GM23338 (cell line): ENCODE data around the gene GAB1.

Experiments
- CREB1 ChIP-seq: fragments of 250-450 bp; sonication (Bioruptor Pico); IDR thresholded peaks from 2 replicates; pipeline ENCODE4 v1.5.0; 2020; ENCODE audit warnings: low read depth, mild to moderate bottlenecking, moderate library complexity
- CTCF ChIP-seq, 2 experiments: fragments of 200-600 bp in 1 of 2; sonication (generic) in 1 of 2; conservative IDR thresholded peaks; 2 replicates each; pipeline versions ENCODE4 v1.5.1 to v1.6.1; 2016 to 2017; ENCODE audit warnings: antibody characterized with exemption in 2 of 2, low read depth in 2 of 2, mild to moderate bottlenecking in 2 of 2, moderate library complexity in 1 of 2
- ETS1 ChIP-seq: IDR thresholded peaks from 2 replicates; pipeline ENCODE4 v1.6.1; 2016; ENCODE audit warnings: antibody characterized with exemption
- EZH2 ChIP-seq: fragments of 200-600 bp; sonication (generic); IDR thresholded peaks from one replicate; pipeline ENCODE4 v1.8.0; 2017; ENCODE audit warnings: antibody characterized with exemption, mild to moderate bottlenecking, low read depth; ENCODE audit not compliant: unreplicated experiment
- EZH2phosphoT487 ChIP-seq: fragments of 200-600 bp; sonication (generic); IDR thresholded peaks from one replicate; pipeline ENCODE4 v1.8.1; 2018; ENCODE audit warnings: antibody characterized with exemption; ENCODE audit not compliant: unreplicated experiment
- JUNB ChIP-seq: IDR thresholded peaks from one replicate; pipeline ENCODE4 v1.6.1; 2016; ENCODE audit warnings: antibody characterized with exemption; ENCODE audit not compliant: unreplicated experiment
- NANOG ChIP-seq: IDR thresholded peaks from 2 replicates; pipeline ENCODE4 v1.6.1; 2016; ENCODE audit warnings: antibody characterized with exemption, borderline replicate concordance
- POLR2AphosphoS5 ChIP-seq: IDR thresholded peaks from 2 replicates; pipeline ENCODE4 v1.6.1; 2016; ENCODE audit warnings: antibody characterized with exemption, low read depth
- REST ChIP-seq: IDR thresholded peaks from one replicate; pipeline ENCODE4 v1.6.1; 2018; ENCODE audit warnings: antibody characterized with exemption; ENCODE audit not compliant: unreplicated experiment
- STAT1 ChIP-seq: IDR thresholded peaks from one replicate; pipeline ENCODE4 v1.6.1; 2016; ENCODE audit warnings: antibody characterized with exemption; ENCODE audit not compliant: unreplicated experiment
- ZNF114 ChIP-seq: fragments of 250-450 bp; sonication (Bioruptor Pico); IDR thresholded peaks from 2 replicates; pipeline ENCODE4 v1.5.0; 2020; ENCODE audit warnings: mild to moderate bottlenecking, moderate library complexity
- ZNF331 ChIP-seq: fragments of 250-450 bp; sonication (Bioruptor Pico); IDR thresholded peaks from 2 replicates; pipeline ENCODE4 v1.5.0; 2020; ENCODE audit warnings: low read depth, mild to moderate bottlenecking, moderate library complexity
- TF ChIP-seq, protein P1 (sequence below): fragments of 250-450 bp; sonication (Bioruptor Pico); IDR thresholded peaks from 2 replicates; pipeline ENCODE4 v1.5.0; 2020; ENCODE audit warnings: mild to moderate bottlenecking, moderate library complexity

DNA sequence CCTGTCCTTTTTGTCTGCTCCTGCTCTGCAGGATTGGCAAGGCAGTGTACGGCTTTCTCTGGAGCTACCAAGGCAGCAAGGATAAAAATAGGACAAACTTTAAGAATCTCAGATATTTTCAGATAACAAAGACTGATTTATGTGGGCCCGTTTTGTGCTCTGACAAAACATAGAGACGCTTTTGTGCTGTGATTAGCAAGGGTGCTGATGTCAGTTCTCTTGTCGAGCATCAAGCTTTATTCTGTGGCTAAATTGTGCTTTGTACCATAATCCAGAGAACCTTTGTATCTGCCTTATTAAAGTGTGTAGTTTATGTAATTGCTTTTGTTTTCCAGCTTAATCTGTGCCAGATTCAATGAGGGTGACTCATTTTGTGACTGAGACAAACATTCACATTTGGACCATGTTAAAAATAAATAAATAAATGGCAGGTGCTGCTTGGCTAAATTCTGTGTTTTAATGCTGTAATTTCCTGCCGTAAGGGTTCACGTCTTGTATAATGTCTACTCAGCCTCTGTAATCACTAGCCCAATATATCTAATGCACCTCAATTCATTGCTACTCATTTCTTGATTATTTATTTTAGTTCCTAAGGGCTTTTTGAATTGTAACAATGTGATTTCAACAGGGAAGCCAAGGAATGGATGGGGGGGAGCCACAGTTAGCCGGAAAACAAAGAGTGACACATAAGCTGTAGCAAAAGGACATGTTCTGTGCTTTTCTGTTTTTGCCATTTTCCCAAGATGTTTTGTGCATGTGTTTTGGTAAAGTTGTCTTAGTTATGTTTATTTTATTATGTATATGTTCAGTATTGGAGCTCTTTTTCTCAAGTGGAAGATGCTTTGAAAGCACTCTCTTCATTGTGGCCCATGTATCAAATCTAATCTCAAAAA lies 75.1 kb downstream of the GAB1 start:
- no peak for TF ChIP-seq CTCF (conservative IDR thresholded peaks at IDR 0.05; ENCODE audit: low read depth in 2 of 2)
- no peak for TF ChIP-seq STAT1
- no peak for TF ChIP-seq EZH2
- TF ChIP-seq NANOG, result no peak
- no peak for TF ChIP-seq CREB1 (CRISPR knock-in tag)
- TF ChIP-seq REST, result no peak
- no peak for TF ChIP-seq POLR2AphosphoS5
- TF ChIP-seq JUNB, result no peak
- no peak for TF ChIP-seq EZH2phosphoT487
- no peak for TF ChIP-seq ZNF331 (CRISPR knock-in tag)
- no peak for TF ChIP-seq ZNF114 (CRISPR knock-in tag)
- TF ChIP-seq ETS1, result no peak
- TF ChIP-seq, protein P1, sequence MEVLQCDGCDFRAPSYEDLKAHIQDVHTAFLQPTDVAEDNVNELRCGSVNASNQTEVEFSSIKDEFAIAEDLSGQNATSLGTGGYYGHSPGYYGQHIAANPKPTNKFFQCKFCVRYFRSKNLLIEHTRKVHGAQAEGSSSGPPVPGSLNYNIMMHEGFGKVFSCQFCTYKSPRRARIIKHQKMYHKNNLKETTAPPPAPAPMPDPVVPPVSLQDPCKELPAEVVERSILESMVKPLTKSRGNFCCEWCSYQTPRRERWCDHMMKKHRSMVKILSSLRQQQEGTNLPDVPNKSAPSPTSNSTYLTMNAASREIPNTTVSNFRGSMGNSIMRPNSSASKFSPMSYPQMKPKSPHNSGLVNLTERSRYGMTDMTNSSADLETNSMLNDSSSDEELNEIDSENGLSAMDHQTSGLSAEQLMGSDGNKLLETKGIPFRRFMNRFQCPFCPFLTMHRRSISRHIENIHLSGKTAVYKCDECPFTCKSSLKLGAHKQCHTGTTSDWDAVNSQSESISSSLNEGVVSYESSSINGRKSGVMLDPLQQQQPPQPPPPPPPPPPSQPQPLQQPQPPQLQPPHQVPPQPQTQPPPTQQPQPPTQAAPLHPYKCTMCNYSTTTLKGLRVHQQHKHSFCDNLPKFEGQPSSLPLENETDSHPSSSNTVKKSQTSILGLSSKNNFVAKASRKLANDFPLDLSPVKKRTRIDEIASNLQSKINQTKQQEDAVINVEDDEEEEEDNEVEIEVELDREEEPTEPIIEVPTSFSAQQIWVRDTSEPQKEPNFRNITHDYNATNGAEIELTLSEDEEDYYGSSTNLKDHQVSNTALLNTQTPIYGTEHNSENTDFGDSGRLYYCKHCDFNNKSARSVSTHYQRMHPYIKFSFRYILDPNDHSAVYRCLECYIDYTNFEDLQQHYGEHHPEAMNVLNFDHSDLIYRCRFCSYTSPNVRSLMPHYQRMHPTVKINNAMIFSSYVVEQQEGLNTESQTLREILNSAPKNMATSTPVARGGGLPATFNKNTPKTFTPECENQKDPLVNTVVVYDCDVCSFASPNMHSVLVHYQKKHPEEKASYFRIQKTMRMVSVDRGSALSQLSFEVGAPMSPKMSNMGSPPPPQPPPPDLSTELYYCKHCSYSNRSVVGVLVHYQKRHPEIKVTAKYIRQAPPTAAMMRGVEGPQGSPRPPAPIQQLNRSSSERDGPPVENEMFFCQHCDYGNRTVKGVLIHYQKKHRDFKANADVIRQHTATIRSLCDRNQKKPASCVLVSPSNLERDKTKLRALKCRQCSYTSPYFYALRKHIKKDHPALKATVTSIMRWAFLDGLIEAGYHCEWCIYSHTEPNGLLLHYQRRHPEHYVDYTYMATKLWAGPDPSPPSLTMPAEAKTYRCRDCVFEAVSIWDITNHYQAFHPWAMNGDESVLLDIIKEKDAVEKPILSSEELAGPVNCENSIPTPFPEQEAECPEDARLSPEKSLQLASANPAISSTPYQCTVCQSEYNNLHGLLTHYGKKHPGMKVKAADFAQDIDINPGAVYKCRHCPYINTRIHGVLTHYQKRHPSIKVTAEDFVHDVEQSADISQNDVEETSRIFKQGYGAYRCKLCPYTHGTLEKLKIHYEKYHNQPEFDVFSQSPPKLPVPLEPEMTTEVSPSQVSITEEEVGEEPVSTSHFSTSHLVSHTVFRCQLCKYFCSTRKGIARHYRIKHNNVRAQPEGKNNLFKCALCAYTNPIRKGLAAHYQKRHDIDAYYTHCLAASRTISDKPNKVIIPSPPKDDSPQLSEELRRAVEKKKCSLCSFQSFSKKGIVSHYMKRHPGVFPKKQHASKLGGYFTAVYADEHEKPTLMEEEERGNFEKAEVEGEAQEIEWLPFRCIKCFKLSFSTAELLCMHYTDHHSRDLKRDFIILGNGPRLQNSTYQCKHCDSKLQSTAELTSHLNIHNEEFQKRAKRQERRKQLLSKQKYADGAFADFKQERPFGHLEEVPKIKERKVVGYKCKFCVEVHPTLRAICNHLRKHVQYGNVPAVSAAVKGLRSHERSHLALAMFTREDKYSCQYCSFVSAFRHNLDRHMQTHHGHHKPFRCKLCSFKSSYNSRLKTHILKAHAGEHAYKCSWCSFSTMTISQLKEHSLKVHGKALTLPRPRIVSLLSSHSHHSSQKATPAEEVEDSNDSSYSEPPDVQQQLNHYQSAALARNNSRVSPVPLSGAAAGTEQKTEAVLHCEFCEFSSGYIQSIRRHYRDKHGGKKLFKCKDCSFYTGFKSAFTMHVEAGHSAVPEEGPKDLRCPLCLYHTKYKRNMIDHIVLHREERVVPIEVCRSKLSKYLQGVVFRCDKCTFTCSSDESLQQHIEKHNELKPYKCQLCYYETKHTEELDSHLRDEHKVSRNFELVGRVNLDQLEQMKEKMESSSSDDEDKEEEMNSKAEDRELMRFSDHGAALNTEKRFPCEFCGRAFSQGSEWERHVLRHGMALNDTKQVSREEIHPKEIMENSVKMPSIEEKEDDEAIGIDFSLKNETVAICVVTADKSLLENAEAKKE, result no peak
